Lower leg skin (tissue), 3 donors: ENCODE measurements around the gene DDX6.

Experiments
- CTCF ChIP-seq, 3 donors: fragments of 450-650 bp; IDR thresholded peaks; one replicate each; pipeline ENCODE4 v1.5.1; 2016; ENCODE audit warnings: antibody characterized with exemption in 3 of 3, mild to moderate bottlenecking in 3 of 3, moderate library complexity in 2 of 3
- POLR2A ChIP-seq, 2 donors: fragments of 450-650 bp; IDR thresholded peaks; one replicate each; pipeline ENCODE4 v1.6.1; 2016 to 2017; ENCODE audit warnings: antibody characterized with exemption in 2 of 2, mild to moderate bottlenecking in 1 of 2, moderate library complexity in 1 of 2

- TF ChIP-seq CTCF (IDR thresholded peaks at IDR 0.05) (no peak), POLR2A (IDR thresholded peaks at IDR 0.05) (no peak)
Measured at GRCh38 chr11:118742304-118742703, 48.7 kb downstream of the DDX6 start.
